Fibroblast of lung (primary cell): ENCODE data around the gene PRKCD. TPM values are rescaled to one million over a fixed set of nuclear protein-coding genes. Genes with fewer than 3 reads are reported as not detected.

Experiments
- DNase-seq, 2 donors: peaks; one replicate each; pipeline versions ENCODE4 v3.0.0 to v3.0.0-alpha.2; 2010; ENCODE audit warnings: low read depth in 2 of 2
- H2AFZ ChIP-seq: 2 replicates; pipeline ENCODE4 v1.5.1; 2012; ENCODE audit warnings: low read length, control low read depth, inconsistent platforms
- H3K27ac ChIP-seq: 2 replicates; pipeline ENCODE4 v1.5.1; 2011; ENCODE audit warnings: low read length, control low read depth; ENCODE audit not compliant: insufficient read depth
- H3K27me3 ChIP-seq: 2 replicates; pipeline ENCODE4 v1.5.1; 2011; ENCODE audit warnings: mild to moderate bottlenecking, low read length; ENCODE audit not compliant: control insufficient read depth, insufficient read depth
- H3K36me3 ChIP-seq: 2 replicates; pipeline ENCODE4 v1.5.1; 2011; ENCODE audit warnings: low read length; ENCODE audit not compliant: control insufficient read depth, insufficient read depth
- H3K4me1 ChIP-seq: 2 replicates; pipeline ENCODE4 v1.5.1; 2011; ENCODE audit warnings: low read length; ENCODE audit not compliant: control insufficient read depth, insufficient read depth; ENCODE audit errors: extremely low read depth
- H3K4me2 ChIP-seq: 2 replicates; pipeline ENCODE4 v1.5.1; 2011; ENCODE audit warnings: low read length, control low read depth; ENCODE audit not compliant: insufficient read depth; ENCODE audit errors: extremely low read depth
- H3K4me3 ChIP-seq, 4 experiments: fragments of 200-600 bp in 1 of 4; sonication (generic) in 1 of 4; replicated peaks in 1 of 4; 2 replicates each; pipeline ENCODE4 v1.5.1; 2011 to 2016; ENCODE audit warnings: low read length in 4 of 4, low read depth in 3 of 4, mild to moderate bottlenecking in 3 of 4, control low read depth in 2 of 4, inconsistent platforms in 1 of 4, mixed read lengths in 1 of 4; ENCODE audit not compliant: insufficient read depth in 1 of 4; ENCODE audit errors: control extremely low read depth in 1 of 4
- H3K79me2 ChIP-seq: 2 replicates; pipeline ENCODE4 v1.5.1; 2012; ENCODE audit warnings: mild to moderate bottlenecking, low read length, inconsistent platforms; ENCODE audit not compliant: control insufficient read depth, insufficient read depth
- H3K9ac ChIP-seq: 2 replicates; pipeline ENCODE4 v1.5.1; 2011; ENCODE audit warnings: mild to moderate bottlenecking, low read length, control low read depth; ENCODE audit not compliant: insufficient read depth
- H3K9me3 ChIP-seq: 2 replicates; pipeline ENCODE4 v1.5.1; 2012; ENCODE audit warnings: low read depth, low read length; ENCODE audit not compliant: control insufficient read depth, insufficient read depth
- H4K20me1 ChIP-seq: 2 replicates; pipeline ENCODE4 v1.5.1; 2011; ENCODE audit warnings: low read length; ENCODE audit not compliant: control insufficient read depth, insufficient read depth; ENCODE audit errors: extremely low read depth
- EZH2 ChIP-seq: IDR thresholded peaks from 2 replicates; pipeline ENCODE4 v1.5.1; 2012; ENCODE audit warnings: low read length, control low read depth, mild to moderate bottlenecking; ENCODE audit errors: missing control alignments
- polyA plus RNA-seq, 2 donors: library from polyadenylated mRNA; depleted of rRNA in 1 of 2; stranded (reverse) in 1 of 2; unstranded in 1 of 2; fragments of >200 nt; gene quantifications; 2 replicates each; pipeline ENCODE4 v1.2.1, GENCODE V29; 2011 to 2012; ENCODE audit warnings: missing spikeins in 1 of 2
- total RNA-seq: library from RNA; depleted of rRNA; stranded (reverse); fragments of >200 nt; gene quantifications from 2 replicates; pipeline ENCODE4 v1.2.1, GENCODE V29; 2014
- TF ChIP-seq, protein P1 (sequence below), 2 donors: IDR thresholded peaks in 1 of 2; conservative IDR thresholded peaks in 1 of 2; 1 replicate in 1 of 2; 2 replicates in 1 of 2; pipeline ENCODE4 v1.5.1; 2011 to 2012; ENCODE audit warnings: low read length in 2 of 2, control low read depth in 1 of 2, inconsistent platforms in 1 of 2, low read depth in 1 of 2, mild to moderate bottlenecking in 1 of 2

PRKCD gene
- total and polyA plus RNA-seq, 2 donors (not counting 1 experiment from before 2014, with no cell fraction given): 3.8 to 21.2 TPM

- Histone ChIP-seq H3K4me2 (no peak overlapping the region), H3K79me2 (peaks cover 68% of the 10 kb centered on the region), H3K9ac (no peak overlapping the region), H3K4me1 (peaks cover 30% of the 10 kb centered on the region), H3K4me3 (no peak overlapping the region), H3K27me3 (no peaks in the 10 kb centered on the region), H2AFZ (no peak overlapping the region), H3K27ac (peak overlapping the region; percentile 52), H4K20me1 (no peaks in the 10 kb centered on the region), H3K36me3 (peaks cover 46% of the 10 kb centered on the region), H3K9me3 (no peaks in the 10 kb centered on the region)
- DNase-seq: no peak
- TF ChIP-seq EZH2: no peak
- TF ChIP-seq, protein P1, sequence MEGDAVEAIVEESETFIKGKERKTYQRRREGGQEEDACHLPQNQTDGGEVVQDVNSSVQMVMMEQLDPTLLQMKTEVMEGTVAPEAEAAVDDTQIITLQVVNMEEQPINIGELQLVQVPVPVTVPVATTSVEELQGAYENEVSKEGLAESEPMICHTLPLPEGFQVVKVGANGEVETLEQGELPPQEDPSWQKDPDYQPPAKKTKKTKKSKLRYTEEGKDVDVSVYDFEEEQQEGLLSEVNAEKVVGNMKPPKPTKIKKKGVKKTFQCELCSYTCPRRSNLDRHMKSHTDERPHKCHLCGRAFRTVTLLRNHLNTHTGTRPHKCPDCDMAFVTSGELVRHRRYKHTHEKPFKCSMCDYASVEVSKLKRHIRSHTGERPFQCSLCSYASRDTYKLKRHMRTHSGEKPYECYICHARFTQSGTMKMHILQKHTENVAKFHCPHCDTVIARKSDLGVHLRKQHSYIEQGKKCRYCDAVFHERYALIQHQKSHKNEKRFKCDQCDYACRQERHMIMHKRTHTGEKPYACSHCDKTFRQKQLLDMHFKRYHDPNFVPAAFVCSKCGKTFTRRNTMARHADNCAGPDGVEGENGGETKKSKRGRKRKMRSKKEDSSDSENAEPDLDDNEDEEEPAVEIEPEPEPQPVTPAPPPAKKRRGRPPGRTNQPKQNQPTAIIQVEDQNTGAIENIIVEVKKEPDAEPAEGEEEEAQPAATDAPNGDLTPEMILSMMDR (conservative IDR thresholded peaks at IDR 0.05 in 1 of 2, IDR thresholded peaks at IDR 0.05 in 1 of 2; ENCODE audit: low read depth in 1 of 2, low read length in 2 of 2): no peak
These were observed 77.9 kb downstream of the PRKCD start for GRCh38 chr3:53238886-53239285.

GRCh38 chr3:53239800-53240199, 78.8 kb downstream of the PRKCD start:
- peaks cover 37% of the 10 kb centered on the region for H3K36me3 ChIP-seq
- no peak for DNase-seq
- H3K27me3 ChIP-seq: no peaks in the 10 kb centered on the region
- no peaks in the 10 kb centered on the region for H4K20me1 ChIP-seq
- H3K4me3 ChIP-seq: no peak overlapping the region
- no peaks in the 10 kb centered on the region for H3K9me3 ChIP-seq
- H3K9ac ChIP-seq: no peak overlapping the region
- no peak overlapping the region for H2AFZ ChIP-seq
- H3K4me2 ChIP-seq: no peak overlapping the region
- peaks cover 71% of the 10 kb centered on the region for H3K79me2 ChIP-seq
- TF ChIP-seq, protein P1 (conservative IDR thresholded peaks at IDR 0.05 in 1 of 2, IDR thresholded peaks at IDR 0.05 in 1 of 2; ENCODE audit: low read depth in 1 of 2, low read length in 2 of 2): no peak
- TF ChIP-seq EZH2: no peak
- peak overlapping the region; percentile 23 for H3K27ac ChIP-seq
- peaks cover 33% of the 10 kb centered on the region for H3K4me1 ChIP-seq

GRCh38 chr3:53240989-53241972, 80.3 kb downstream of the PRKCD start:
- no peaks in the 10 kb centered on the region for H4K20me1 ChIP-seq
- H2AFZ ChIP-seq: no peak overlapping the region
- peaks cover 29% of the 10 kb centered on the region for H3K36me3 ChIP-seq
- H3K27me3 ChIP-seq: no peaks in the 10 kb centered on the region
- no peak for DNase-seq
- H3K9me3 ChIP-seq: no peaks in the 10 kb centered on the region
- H3K4me2 ChIP-seq: no peak overlapping the region
- H3K79me2 ChIP-seq: peaks cover 73% of the 10 kb centered on the region
- H3K4me1 ChIP-seq: peaks cover 25% of the 10 kb centered on the region
- H3K9ac ChIP-seq: no peak overlapping the region
- TF ChIP-seq EZH2: no peak
- TF ChIP-seq, protein P1 (conservative IDR thresholded peaks at IDR 0.05 in 1 of 2, IDR thresholded peaks at IDR 0.05 in 1 of 2; ENCODE audit: low read depth in 1 of 2, low read length in 2 of 2): no peak
- H3K27ac ChIP-seq: no peak overlapping the region
- H3K4me3 ChIP-seq: no peak overlapping the region
